ENCODE results near the gene KRTAP4-5. TPM values are rescaled to one million over a fixed set of nuclear protein-coding genes. Genes with fewer than 3 reads are reported as not detected.
"Not testable (repeated sequence)": the region's sequence is repeated elsewhere in the genome, so short reads cannot be mapped to it uniquely, and the experiment has no call there.

Gene KRTAP4-5
- total RNA-seq, 4 donors from 2014 or later: 0.34 to 14.9 TPM; not detected in 2

GRCh38 chr17:41151525-41151924 lies 1.9 kb upstream of the KRTAP4-5 start:
- TF ChIP-seq POLR2A (IDR thresholded peaks at IDR 0.05): no peak
- TF ChIP-seq CTCF (IDR thresholded peaks at IDR 0.05): no peak
- WGBS, 2 donors: 57 to 63% methylated on average over 2 of the region's 2 CpGs
- no peak overlapping the region for H3K4me3 ChIP-seq (ENCODE audit: low read depth, poor library complexity, severe bottlenecking)
- no peak for DNase-seq (ENCODE audit: low spot score in 2 of 2)
- intact Hi-C loops (cut with DNase I; ENCODE audit: low total_unique reads): no loop called here

DNA sequence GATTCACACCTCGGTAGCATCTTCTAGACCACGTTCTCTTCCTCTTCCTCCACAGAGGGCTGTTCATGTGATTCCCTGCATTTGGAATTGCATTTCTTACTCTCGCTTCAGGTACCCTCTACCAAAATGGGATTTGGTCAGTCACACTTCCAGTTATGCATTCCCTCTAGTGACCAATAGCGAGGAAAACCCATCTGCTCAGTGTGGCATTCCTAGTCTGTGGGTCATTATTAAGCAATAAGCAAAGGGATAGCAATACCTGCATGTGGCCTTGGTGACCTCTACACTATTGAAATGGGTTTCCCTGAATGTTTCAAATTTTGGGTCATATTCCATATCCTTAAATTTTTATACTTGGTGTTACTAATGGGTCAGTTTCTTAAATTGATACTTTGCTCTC lies 401 bp upstream of the KRTAP4-5 start:
- intact Hi-C loops (cut with DNase I; ENCODE audit: low total_unique reads): no loop called here
- TF ChIP-seq POLR2A (IDR thresholded peaks at IDR 0.05) (no peak), CTCF (IDR thresholded peaks at IDR 0.05) (no peak)
- DNase-seq (ENCODE audit: low spot score in 2 of 2): no peak
- no peak overlapping the region for H3K4me3 ChIP-seq (ENCODE audit: low read depth, poor library complexity, severe bottlenecking)
- WGBS, 2 donors: 86 to 87% methylated on average over 4 of the region's 4 CpGs

GRCh38 chr17:41148971-41149651 lies 514 bp downstream of the KRTAP4-5 start:
- DNase-seq (ENCODE audit: low spot score in 2 of 2); intact Hi-C loops (cut with DNase I; ENCODE audit: low total_unique reads); H3K4me3 ChIP-seq (ENCODE audit: low read depth, poor library complexity, severe bottlenecking): not testable (repeated sequence)
- 86 to 88% methylated on average over 10 of the region's 10 CpGs for WGBS, 2 donors

DNA sequence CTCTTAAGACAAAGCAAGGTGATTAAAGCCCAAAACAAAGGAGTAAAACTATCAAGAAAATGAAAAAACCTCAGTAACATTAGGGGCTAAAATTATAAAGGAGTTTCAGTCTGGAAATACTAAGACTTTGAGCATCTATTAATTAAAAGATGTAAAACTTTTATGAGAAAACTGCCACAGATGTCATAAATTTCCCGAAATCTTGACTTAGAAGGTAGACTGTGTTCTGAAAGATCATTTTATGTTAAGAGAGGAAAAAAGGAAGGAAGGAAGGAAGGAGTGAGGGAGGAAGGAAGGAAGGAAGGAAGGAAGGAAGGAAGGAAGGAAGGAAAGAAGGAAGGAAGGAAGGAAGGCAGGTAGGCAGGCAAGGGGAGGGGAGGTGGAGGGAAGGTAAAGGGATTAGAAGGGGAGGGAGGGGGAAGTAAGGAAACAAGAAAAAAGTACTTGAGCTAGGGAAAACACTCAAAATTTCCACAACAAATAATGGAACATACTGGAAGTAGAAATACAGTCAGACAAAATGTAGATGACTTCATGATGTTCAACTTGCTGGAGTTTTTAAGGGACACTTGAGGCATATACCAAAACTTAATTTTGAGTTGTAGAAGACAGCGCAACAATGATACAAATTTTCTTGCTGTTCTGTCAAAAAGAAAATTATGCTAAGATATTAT lies 2.0 kb downstream of the KRTAP4-5 start:
- 66 to 93% methylated on average over 2 of the region's 2 CpGs for WGBS, 2 donors
- no peak overlapping the region for H3K4me3 ChIP-seq (ENCODE audit: low read depth, poor library complexity, severe bottlenecking)
- DNase-seq (ENCODE audit: low spot score in 2 of 2): no peak
- intact Hi-C loops (cut with DNase I; ENCODE audit: low total_unique reads): no loop called here
- TF ChIP-seq CTCF (IDR thresholded peaks at IDR 0.05) (no peak), POLR2A (IDR thresholded peaks at IDR 0.05) (no peak)

- intact Hi-C loops (cut with DNase I; ENCODE audit: low total_unique reads): no loop called here
- TF ChIP-seq CTCF (IDR thresholded peaks at IDR 0.05) (no peak), POLR2A (IDR thresholded peaks at IDR 0.05) (no peak)
- WGBS, 2 donors: 73 to 79% methylated on average over 2 of the region's 2 CpGs
- no peak for DNase-seq (ENCODE audit: low spot score in 2 of 2)
- H3K4me3 ChIP-seq (ENCODE audit: low read depth, poor library complexity, severe bottlenecking): no peak overlapping the region
Measured at GRCh38 chr17:41145261-41145660, 4.4 kb downstream of the KRTAP4-5 start.

- intact Hi-C loops (cut with DNase I; ENCODE audit: low total_unique reads): no loop called here
- no peak for DNase-seq (ENCODE audit: low spot score in 2 of 2)
- H3K4me3 ChIP-seq (ENCODE audit: low read depth, poor library complexity, severe bottlenecking): no peak overlapping the region
- TF ChIP-seq CTCF (IDR thresholded peaks at IDR 0.05) (no peak), POLR2A (IDR thresholded peaks at IDR 0.05) (no peak)
- WGBS, 2 donors: 92 to 94% methylated on average over 1 of the region's 1 CpG
Measured at GRCh38 chr17:41144846-41145245, 4.8 kb downstream of the KRTAP4-5 start.

All from lower leg skin (tissue), 4 donors.